LNCaP clone FGC (cell line): ENCODE results near the gene TRPM5.

Experiments used
- DNase-seq: peaks from one replicate; pipeline ENCODE4 v3.0.0-alpha.2; 2011; ENCODE audit warnings: low read depth
- H3K4me3 ChIP-seq: 2 replicates; pipeline ENCODE4 v1.5.1; 2011; ENCODE audit warnings: mild to moderate bottlenecking, low read depth, low read length, control low read depth
- TF ChIP-seq, protein P1 (sequence below): IDR thresholded peaks from 2 replicates; pipeline ENCODE4 v1.5.1; 2012; ENCODE audit warnings: mild to moderate bottlenecking; ENCODE audit not compliant: control insufficient read depth, insufficient read depth; ENCODE audit errors: extremely low read depth

Gene TRPM5

DNA sequence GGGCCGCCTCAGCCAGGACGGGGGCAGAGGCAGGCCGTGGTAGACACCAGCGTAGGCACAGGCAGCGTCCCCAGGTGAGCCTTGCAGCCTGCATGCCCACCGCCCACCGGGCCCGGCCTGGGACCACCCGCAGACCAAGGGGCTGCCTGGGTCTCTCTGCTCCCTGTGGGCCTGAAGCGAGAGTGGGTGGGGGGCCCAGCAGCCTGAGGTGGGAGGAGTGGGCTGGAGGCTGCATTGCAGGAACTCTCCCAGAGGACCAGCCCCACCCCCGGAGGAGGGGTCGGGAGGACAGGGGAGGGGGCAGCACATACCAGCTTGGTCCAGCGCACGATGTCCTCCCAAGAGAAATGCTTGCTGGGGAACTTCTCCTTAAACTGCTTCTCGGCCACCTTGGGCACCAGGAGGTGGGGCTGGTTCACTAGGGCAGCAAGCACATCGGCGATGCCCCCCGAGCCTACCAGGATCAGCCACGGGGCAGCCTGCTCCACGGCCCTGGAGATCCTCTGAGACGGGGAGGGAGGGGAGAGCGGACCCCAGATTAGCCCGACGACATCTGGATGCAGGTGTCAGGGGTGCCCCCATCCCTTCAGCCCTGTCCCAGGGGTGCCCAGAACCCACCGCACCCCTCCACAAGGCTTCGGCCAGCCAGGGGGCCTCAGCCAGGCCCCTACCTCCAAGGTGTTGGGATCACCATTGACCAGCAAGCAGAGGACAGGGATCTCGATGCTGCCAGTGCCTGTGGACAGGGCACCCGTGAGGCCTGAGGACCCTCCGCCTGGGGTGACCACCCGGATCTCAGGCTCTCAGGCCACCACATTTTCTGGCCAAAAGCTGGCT lies 26.2 kb downstream of the TRPM5 start:
- no peak for DNase-seq
- H3K4me3 ChIP-seq = no peak overlapping the region
- TF ChIP-seq, protein P1, sequence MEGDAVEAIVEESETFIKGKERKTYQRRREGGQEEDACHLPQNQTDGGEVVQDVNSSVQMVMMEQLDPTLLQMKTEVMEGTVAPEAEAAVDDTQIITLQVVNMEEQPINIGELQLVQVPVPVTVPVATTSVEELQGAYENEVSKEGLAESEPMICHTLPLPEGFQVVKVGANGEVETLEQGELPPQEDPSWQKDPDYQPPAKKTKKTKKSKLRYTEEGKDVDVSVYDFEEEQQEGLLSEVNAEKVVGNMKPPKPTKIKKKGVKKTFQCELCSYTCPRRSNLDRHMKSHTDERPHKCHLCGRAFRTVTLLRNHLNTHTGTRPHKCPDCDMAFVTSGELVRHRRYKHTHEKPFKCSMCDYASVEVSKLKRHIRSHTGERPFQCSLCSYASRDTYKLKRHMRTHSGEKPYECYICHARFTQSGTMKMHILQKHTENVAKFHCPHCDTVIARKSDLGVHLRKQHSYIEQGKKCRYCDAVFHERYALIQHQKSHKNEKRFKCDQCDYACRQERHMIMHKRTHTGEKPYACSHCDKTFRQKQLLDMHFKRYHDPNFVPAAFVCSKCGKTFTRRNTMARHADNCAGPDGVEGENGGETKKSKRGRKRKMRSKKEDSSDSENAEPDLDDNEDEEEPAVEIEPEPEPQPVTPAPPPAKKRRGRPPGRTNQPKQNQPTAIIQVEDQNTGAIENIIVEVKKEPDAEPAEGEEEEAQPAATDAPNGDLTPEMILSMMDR = no peak

DNA sequence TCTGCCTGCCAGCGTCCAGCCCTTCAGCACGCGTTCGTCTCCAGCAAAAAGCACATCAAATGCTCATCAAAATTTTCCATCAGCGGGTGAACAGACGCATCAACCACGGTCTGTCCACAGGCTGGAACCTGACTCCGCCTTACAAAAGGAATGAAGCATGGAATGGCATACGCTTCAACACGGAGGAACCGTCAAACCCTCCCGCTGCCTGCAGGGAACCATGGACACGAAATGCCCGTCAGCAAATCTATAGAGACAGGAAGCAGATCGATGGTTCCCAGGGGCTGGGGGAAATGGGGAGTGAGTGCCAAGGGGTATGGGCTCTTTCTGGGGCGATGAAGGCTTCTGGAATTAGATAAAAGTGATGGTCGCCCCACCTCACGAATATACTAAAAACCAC lies 27.5 kb downstream of the TRPM5 start:
- DNase-seq = no peak
- H3K4me3 ChIP-seq = no peak overlapping the region
- TF ChIP-seq, protein P1 = no peak

DNA sequence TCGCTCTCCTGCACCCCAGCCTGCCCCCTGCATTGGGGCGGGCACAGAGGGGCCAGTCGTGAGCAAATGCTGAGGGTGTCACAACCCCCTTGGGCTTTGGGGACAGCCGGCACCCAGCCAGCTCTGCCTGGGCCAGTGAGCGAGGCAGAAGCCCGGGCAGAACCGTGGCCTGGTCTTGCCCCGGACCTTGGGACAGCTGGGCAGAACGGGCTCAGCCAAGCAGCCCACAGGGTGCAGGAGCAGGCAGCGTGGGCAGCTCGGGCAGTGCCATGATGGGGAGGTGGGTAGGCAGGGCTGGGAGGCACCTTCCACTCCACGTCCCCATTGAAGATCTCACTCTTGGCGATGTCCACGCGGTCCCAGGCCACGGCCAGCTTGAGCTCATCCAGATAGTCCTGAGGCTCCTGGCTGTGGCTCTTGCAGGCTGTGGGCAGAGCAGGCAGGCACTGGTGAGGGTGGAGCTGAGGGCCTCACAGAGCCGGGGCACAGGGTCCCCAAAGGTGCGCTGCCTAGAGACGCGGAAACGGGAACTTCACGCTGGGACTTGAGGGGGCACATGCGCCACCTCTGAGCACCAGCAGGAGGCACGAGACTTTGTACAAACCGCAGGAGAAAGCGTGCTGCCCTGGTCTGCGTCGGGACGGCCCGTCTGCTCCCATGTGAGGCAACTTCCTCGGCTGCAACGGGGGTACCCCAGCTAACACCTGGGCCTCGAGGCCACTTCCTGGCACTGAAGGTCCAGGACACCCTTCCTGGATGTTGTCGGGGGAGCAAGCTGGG lies 28.5 kb downstream of the TRPM5 start:
- no peak for DNase-seq
- TF ChIP-seq, protein P1 = no peak
- H3K4me3 ChIP-seq = no peak overlapping the region

DNA sequence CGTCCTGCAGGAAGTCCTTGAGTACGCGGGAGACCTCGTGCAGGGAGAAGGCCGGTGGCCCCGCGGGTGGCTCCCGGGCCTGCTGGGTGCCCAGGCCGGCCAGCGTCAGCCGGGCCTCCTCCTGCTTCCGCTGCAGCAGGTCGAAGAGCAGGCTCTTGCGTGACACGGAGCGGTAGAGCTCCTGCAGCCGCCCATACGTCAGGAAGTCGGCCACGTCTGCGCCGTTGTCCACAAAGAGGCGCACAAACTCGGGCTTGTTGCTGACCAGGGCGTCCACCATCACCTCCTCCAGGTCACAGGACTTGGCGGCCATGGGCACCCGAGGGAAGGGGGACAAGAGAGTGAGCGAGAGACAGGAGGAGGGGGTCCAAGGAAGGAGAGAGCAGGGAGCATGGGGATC lies 29.1 kb downstream of the TRPM5 start:
- no peak overlapping the region for H3K4me3 ChIP-seq
- TF ChIP-seq, protein P1 = no peak
- DNase-seq = no peak

DNA sequence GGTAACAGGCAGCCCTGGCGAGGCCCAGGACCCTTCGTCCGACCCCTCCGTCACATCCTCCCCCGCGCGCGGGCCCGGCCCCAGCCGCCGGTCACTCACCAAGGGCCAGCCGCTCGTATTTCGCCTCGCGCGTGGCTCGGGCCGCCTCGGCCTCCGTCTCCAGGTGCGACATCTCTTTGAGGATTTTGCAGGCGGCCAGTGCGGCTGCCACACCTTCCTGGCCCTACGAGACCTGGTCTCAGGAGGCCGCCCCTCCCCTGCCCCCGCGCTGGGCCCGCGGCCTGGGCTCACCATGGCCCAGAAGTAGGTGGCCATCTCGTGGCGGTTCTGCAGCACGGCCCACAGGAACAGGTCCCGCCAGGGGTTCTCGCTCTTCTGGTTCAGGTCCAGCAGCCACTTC lies 29.7 kb downstream of the TRPM5 start:
- DNase-seq = no peak
- TF ChIP-seq, protein P1 = no peak
- no peak overlapping the region for H3K4me3 ChIP-seq

DNA sequence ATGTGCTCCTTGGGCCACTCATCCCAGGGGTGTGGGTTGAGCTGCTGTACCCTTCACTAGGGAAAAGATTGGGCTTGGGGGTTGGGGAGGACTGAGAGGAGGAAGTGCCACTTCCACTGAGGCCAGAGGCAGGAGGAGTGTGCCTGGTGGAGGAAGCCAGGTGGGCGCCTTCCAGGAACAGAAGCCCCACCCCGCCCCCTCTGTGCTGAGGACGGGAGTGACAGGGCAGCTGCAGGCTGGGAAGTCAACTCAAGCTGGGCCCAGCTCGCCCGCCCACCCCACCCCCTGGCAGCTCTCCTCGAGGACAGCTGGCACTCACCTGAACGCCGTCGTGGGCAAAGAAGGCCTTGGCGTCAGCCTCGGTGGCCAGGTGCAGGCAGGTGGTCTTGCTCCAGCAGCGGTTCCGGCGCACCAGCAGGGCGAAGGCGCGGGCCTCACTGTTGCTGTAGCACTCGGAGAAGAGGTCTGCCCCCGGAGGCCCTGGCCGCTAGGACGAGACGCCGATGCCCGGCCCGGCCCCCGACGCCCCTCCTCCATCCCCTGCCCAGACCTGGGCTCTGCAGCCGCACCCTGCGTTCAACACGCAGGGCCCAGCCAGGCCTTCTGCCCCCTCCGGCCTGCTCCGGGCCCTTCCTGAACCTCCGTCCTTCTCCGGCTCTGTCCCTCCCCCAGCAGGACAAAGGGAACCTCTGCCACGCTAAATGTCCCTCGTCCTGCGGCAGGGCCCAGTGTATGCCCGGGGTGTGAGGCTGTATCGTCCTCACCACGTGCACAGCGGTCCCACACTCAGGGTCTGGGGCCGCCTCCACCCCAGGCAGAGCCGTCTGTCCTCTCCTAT lies 30.4 kb downstream of the TRPM5 start:
- TF ChIP-seq, protein P1 = no peak
- H3K4me3 ChIP-seq = no peak overlapping the region
- no peak for DNase-seq
